HG03159 (cell line): Measurements from ENCODE around the gene IRX5.

Experiments
- ATAC-seq: cut with Tn5 transposase; IDR thresholded peaks from one replicate; pipeline ENCODE4 v1.9.1; 2021; ENCODE audit warnings: mild to moderate bottlenecking, moderate library complexity; ENCODE audit not compliant: unreplicated experiment

The IRX5 gene

DNA sequence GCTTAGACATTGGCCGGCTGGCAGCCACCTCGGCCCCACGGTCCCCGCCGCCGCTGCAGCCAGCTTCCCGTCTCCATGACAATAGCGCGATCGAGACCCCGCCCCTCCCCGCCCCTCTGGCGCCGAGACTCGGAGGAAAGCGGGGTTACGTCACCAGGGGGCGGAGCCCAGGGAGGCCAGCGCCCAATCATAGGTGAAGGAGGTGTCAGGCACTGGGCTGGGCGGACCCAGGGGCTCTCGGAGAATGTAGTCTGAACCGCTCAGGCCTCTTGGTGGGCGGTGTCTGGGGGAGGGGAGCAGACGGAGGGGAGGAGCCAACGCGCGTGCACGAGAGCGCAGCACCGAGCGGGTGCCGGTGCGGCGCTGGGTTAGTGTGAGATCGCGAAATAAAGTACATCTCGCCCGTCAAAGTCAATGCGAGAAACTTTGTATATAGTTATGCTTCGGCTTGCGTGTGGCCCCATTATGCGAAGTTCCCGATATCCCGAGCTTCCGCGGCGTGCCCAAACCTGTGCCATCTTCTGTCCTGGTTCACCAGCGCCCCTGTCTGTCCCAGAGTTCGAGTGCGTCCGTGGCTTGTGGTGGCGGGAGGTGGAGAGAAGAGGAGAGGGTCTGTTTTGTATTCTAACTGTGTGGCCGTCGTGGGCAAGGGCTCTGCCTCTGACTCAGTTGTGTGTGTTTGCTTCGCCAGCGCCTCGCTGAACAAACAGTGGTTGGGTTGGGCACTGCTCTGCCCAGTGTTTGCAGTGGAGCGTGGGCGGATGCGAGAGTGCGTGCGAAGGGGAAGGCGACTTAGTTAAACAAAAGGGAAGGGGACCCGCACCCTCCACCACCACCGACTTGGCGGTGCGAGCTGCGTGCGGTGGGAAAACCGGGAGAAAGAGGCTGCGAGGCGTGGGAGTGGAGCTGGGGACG, 1.3 kb upstream of the IRX5 start:
- ATAC-seq, result peak; percentile 96

DNA sequence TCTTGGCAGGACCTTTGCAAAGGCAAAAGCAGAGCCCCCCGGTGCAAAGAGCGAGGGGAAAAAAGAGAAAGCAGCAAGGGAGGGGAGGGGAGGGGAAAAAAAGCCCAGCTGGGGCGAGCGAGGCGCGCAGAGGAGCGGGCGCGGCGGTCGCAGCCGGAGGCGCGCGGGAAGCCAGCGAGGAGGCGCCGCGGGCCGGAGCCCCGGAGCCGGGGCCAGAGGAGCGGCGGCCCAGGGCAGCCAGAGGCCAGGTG, 129 bp downstream of the IRX5 start:
- ATAC-seq, result no peak

DNA sequence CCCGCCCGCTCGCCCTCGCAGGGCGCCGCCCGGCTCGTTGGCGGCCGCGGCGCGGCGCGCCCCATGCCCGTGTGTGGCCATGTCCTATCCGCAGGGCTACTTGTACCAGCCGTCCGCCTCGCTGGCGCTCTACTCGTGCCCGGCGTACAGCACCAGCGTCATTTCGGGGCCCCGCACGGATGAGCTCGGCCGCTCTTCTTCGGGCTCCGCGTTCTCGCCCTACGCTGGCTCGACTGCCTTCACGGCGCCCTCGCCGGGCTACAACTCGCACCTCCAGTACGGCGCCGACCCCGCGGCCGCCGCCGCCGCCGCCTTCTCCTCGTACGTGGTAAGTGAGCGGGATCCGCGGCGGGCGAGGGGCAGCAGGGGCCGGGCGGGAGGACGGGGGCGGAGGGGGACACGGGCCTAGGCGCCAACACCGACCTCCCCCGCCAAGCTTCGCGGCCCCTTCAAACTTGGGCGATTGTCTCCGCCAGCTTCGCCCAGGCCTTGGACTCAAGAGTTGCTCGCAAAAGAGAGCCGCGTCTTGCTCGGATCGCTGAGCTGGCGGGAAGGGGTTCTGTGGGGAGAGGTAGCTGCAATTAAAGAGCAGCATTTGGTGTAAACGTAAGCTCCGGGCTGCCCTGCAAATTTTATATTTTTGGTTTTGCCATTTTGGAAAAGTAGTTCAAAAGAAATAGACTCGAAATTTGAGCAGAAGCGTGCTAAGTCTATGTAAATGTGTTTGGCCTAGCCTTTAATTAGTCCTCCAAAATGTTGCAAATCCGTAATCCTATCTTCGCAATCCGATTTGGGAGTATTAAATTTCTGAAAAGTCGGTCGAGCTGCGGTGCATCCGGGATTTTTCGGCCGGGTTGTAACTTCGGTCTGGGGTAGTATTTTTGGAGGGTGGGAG, 702 bp downstream of the IRX5 start:
- ATAC-seq, result no peak

DNA sequence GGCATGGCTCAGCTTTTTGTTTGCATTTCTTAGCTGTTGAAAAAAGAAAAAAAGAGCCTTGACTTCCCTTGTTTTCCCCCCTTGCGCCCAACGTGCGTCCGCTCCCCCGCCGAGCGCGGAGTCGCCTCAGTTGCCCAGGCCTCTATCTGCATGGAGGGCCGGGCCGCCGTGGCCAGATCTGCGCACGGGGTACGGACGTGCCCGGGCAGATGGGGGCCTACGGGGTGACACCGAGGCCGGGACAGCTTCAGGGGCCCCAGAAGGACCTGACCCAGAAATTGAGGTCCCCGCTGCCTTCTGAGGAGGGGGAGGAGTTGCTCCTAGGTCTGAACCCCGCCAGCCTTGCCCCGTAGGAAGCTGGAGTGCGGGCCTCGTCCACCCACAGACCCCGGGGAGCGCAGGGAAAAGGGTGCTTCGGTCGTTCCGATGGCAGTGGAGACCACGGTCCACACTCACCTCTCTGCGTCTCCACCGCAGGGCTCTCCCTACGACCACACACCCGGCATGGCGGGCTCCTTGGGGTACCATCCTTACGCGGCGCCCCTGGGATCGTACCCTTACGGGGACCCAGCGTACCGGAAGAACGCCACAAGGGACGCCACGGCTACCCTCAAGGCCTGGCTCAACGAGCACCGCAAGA, 1.5 kb downstream of the IRX5 start:
- ATAC-seq, result no peak

DNA sequence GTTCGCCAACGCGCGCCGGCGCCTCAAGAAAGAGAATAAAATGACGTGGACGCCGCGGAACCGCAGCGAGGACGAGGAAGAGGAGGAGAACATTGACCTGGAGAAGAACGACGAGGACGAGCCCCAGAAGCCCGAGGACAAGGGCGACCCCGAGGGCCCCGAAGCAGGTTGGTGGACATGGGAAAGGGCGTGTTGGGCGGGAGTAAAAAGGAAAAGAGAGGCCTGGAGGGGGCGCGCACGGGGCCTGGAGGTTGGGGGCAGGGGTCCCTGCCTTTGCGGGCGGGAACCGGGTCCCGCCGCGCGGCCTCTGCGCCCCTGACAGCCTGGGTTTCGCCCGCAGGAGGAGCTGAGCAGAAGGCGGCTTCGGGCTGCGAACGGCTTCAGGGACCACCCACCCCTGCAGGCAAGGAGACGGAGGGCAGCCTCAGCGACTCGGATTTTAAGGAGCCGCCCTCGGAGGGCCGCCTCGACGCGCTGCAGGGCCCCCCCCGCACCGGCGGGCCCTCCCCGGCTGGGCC, 2.1 kb downstream of the IRX5 start:
- no peak for ATAC-seq

DNA sequence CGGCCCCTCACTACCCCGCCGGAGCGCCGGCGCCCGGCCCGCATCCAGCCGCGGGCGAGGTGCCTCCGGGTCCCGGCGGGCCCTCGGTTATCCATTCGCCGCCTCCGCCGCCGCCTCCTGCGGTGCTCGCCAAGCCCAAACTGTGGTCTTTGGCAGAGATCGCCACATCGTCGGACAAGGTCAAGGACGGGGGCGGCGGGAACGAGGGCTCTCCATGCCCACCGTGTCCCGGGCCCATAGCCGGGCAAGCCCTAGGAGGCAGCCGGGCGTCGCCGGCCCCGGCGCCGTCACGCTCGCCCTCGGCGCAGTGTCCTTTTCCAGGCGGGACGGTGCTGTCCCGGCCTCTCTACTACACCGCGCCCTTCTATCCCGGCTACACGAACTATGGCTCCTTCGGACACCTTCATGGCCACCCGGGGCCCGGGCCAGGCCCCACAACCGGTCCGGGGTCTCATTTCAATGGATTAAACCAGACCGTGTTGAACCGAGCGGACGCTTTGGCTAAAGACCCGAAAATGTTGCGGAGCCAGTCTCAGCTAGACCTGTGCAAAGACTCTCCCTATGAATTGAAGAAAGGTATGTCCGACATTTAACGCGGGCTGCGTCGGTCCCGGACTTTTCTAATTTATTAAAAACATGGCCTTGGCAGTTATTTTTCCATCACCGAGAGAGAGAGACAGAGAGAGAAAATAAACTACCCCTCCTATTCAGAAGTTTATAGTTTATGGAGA, 2.8 kb downstream of the IRX5 start:
- ATAC-seq, result no peak

DNA sequence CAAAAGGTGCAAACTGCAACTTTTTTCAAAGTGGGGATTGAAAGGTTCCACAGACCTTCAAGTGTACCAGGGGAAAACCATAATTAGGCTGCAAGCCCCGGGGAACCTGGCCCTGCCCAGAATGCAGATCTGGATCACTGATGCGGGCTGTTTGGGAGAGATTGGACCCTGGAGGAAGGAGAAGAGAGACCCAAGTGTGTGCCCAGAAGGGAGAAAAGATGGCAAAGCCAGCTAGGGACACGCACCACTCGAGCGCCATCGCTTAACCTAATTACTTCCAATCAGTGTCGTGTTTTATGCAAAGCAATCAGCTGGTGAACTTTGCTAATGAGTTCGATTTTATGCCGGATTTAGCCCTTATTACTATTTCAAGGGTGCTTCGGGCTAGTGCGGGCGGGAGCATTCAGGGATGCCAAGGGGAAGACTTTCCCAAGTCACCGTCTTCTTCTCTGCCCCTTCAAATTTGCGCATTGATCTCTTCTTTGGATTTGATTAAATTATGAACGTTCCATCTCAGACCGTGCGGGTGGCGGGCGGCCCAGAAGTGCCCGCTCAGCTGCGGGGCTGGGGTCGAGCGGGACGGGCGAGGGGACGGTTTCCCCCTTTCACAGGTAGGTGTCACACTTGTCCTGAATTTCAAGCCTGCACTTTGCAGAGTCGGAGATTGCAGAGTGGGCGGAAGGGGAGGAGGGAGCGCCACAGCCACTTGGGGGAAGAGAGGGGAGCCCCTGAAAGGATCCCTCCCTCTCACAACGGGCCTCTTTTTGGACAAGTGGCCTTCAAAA, 4.0 kb downstream of the IRX5 start:
- no peak for ATAC-seq

DNA sequence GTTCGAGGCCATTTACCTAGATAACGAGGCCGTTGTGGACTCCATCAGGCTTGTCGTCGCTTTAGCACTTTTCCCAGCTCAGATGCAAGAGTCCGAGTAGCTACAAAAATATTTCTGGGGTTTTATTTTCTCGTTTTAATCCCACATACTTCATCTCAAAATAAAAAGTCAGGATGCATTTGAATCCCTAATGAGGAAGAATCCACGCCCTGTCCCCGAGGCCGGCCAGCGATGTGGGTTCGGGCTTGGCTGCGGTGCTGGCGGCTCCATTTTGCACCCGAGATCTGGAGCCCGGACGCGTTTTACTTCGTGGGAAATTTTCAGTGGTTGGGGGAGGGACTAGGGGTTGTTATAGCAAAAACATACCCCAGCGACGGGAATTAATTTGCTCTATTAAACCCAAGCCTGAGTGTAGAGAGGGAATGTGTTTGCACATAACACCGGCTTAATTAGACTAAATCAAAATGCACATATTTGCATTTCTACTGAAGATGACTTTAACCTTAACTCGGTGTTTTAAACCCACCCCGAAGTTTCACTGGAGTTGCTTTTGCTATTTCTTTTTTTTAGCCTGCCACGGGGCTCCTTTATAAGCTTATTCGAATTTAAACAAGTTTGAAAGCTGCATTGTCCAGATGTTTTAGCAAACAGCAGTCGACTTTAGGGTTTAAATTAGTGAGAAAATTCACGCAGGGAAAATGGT, 4.8 kb downstream of the IRX5 start:
- no peak for ATAC-seq

DNA sequence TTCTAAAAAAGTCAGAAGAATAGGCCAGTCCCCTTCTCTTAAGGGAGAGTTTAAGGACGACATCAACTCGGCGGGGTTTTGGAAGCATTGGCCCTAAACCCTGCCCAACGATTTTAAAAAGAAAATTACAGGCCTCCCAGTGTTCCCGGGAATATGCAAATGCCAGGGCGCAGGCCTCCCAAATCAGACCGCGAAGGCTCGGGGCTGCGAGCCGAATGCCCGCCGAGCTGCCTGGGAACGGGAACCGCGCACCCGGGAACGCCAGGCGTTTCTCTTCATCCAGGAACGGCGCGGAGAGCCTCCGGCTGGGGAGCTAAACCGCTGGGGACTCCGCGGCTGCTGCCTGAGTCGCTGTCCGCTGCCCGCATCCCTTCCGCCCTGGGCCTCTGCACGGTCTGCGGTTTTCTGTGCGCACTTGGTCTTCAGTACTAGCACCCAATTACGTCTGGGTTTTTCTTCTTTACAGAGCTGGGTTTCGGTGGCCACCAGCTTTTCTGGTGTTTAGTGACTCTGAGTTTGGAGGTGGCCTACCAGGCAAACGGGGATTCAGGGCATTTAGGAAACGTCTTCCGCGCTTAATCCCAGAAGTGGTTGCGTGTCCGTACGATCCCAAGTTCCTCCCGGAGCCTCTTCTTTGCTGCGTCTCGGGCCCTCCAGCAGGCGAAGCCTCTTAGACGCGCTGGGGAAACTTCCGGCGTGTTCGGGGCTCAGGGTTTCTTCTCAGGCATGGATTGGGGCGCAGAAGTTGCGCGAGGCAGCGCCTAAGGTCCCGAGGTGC, 5.7 kb downstream of the IRX5 start:
- no peak for ATAC-seq

DNA sequence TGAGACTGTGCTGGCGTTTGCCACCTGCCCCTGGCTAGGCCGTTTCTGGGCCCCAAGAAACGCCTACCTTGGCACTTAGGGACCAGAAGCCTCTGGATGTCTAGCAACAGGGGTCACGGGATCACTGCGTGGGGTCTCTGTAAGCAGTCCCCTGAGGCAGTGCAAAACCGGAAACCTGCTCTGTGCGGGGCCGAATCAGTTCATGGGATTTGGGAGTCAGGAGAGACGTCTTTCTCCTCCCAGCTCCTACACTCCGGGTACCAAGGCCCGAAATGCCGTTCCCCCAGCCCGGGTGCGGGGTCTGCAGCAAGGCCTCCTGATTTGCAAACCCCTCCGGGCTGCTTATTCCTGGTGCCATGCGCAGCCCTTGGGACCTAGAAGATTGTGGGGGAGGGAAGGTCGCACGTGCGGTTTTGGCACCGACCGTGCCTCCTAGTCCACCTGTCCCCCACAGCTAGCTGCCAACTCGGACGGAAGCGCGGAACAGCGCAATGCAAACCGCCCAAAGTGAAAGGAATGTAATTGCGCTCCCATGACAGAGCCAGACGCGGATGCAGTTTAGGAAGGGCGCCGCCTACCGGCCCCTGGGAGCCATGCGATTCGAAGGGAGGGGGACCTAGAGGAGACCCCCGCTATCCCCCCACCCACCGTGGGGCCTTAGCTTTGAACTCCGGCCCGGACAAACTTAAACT, 6.5 kb downstream of the IRX5 start:
- ATAC-seq, result no peak

DNA sequence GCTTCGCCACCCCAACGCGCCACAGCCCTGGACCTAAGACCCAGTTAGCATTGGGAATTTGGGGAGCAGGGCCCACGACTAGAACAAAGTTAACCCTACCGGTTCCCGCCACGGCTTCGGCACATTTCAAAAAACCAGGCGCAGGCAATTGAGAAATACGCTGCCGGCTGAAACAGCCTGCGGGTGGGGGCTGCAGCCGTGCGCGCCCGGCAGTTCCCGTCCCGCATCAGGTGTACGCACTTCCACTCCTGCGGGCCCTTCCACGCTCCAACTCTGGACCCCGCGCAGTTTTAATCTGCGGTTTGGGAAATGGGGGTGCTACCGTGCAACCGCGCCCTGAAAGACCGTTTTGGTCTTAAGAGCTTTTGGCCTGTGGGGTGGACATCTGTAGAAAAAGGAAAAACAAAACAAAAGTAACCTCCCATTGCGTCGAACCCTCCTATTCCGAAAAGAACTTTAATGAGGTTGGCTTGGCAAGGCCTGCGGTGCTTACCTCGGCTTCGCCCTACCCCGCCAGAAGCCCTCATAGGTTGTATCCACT, 7.1 kb downstream of the IRX5 start:
- no peak for ATAC-seq

DNA sequence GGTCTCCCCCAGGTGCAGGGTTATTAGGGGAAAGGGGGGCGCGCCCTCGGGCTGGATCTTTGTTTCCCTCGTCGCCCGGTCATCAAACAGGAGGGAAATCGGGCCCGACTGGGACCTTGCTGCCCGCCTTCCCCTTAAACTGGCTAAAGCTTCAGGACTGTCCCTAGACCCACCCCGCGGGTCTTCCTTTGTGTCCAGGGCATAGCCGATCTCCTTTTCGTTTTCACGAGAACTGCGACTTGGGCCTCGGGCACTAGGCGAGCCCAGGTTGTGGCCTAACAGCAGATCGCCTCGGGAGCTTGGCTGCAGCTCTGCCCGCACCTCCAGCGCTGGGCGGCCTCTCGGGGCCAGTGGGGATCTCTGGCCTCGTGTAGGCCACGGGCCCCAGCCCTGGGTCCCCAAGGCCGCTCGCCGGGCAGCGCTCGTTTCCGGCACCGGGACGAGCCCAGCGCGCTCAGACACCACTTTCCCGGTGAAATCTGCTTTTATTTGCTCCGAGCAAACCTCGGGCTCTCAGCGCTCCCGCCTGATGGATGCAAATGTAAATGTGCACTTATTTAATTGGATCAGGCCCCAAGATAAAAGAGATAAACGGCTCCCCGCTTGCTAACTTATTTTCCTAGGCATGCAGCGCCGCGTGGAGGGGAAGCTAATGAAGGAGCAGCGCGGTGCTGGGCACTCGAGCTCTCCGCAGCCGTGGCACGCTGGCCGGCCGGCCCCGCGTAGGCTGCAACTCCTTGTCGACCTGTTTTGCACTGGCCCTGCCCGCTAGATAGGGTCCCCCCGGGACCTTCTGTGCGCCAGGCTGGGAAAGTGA, 7.8 kb downstream of the IRX5 start:
- no peak for ATAC-seq

DNA sequence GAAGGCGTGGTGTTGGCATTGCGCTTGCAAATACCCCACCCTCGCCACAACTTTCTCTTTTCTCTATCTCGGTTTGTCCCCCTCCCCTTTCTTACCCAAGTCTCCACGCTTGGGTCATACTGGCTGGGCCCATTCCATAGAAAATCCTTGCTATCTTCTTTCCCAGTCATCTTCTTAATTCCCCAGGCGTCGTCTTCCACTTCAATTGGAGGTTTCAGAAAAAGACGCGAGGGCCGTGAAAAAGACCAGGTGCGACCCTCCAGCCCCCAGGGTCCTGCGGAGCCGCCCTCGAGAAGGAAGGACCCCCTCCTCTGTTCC, 8.3 kb downstream of the IRX5 start:
- no peak for ATAC-seq

DNA sequence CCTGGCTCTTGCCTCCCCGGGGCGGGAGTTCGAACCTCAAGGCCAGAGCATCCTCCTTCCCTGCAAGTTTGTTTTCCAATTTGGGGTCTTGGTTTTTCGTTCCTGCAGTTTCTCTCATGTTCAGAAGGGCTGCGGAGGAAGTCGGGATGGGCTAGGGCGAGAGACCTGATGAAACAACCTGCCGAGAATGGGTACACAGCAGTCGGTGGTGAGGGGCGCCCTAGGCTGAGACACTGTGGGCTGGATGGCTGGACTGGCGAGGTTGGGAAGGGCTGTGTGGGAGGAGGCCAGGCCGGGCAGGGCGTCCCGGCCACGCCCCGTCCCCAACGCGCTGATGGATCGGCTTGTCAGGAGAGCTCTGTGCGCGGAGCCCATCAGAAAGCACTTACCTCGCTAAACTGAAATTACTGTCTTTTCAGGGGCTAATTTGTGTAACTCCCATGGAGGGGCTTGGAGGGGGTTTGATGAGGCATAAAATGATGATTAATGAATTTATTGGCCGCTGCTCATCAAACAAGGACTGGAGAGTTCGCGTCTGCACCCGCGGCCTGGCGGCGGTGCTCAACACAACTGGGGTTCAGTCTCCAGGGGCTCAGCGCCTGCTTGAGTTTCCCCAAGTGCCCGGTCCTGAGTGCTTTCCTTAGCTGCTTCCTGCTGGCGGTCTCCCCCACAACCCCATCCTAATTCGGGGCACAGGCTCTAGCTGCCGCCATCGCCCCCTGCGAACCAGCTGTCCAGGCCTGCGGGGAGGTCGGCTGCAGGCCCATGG, 9.0 kb downstream of the IRX5 start:
- no peak for ATAC-seq

DNA sequence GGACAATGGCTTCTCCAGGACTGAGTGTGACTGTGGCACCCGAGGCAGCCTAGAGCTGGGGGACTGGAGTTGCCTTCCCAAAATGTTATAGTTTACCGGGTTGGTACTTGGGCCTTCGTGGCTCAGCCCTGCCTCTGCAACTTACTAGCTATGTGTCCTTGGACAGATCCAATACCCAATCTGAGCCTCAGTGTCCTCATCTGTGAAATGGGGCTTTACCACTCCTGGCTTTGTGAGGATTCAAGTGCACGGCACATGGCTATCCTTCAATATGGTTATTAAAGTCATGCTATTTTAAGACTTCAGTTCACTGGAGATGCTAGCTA, 9.6 kb downstream of the IRX5 start:
- ATAC-seq, result no peak

DNA sequence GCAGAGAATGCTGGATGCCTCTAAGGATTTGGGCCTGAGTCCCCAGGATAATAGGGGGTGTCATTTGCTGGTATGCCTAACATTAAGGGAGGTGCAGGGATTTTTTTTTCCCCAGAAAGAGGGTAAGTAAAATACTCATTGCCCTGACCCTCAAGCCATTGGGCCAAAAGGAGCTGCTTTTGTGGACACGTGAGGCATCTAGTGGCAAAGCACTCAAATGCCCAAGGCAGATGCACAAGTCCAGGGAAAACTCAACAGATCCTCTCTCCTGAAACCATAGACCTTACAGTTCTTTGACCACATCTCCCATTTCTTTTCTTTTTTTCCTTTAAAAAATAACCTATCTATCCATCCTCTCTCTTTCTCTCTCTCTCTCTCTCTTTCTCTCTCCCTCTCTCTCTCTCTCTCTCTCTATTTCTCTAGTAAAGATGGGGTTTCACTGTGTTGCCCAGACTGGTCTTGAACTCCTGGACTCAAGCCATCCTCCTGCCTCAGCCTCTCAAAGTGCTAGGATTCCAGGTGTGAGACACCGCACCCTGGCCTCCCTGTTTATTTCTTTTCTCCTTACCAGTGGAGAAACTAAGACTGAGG, 11.8 kb downstream of the IRX5 start:
- no peak for ATAC-seq
